HG03103 (cell line): ENCODE data around the gene TYW1.
"Not testable (repeated sequence)": the region's sequence is repeated elsewhere in the genome, so short reads cannot be mapped to it uniquely, and the experiment has no call there.

Experiments
- ATAC-seq: cut with Tn5 transposase; IDR thresholded peaks from one replicate; pipeline ENCODE4 v1.9.1; 2021; ENCODE audit warnings: low read depth; ENCODE audit not compliant: unreplicated experiment

The TYW1 gene

DNA sequence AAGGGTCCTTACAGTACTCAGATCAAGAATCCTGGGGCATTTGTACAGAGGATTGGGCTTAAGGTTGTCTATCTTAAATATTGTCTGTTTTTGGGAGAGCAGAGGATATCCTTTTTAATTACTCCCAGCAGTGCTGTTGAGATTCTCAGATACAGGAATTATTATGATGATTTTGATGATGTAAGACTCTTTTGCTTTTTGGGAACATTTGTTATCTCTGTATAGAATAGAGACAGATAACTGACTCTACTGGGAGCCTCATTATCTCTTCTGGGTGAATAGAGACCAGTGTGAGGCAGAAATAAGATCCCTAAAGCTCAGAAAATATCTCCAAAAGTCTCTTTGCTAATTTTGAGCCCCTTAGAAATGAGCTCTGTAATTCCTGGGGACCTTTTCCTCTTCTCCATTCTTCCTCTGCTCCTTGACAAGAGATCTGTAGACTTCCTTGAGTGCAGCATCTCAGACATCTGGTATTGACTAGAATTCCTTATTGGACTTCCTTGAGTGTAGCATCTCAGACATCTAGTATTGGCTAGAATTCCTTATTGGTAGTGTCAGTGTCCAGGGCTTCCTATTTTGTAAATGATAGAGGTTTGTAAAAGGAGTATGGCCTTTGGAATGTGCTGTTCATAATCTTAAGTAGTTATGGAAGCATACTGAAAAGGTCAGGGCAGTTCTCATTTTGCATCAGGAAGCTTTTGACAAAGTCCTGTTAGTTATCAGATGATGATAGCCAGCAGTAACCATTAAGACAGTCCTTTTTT lies 118.0 kb downstream of the TYW1 start:
- not testable (repeated sequence) for ATAC-seq

DNA sequence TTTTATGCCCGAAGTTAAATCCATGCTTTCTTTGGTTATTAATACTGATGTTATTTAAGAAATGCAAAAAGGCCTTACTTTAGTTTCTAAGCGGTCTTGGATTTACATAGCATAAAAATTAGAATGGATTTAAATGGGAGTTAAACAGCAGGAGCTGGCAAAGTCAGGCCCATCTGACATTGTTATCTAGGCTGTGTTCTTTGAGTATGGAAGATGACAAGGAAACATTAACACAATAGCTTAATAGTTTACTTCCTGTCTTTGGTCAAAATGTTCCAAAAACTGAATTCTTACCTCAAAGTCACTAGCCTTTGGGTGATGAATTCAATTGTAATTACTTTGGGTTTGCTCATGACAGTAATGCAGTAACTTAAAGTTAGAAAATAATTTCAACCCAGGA lies 123.9 kb downstream of the TYW1 start:
- not testable (repeated sequence) for ATAC-seq

DNA sequence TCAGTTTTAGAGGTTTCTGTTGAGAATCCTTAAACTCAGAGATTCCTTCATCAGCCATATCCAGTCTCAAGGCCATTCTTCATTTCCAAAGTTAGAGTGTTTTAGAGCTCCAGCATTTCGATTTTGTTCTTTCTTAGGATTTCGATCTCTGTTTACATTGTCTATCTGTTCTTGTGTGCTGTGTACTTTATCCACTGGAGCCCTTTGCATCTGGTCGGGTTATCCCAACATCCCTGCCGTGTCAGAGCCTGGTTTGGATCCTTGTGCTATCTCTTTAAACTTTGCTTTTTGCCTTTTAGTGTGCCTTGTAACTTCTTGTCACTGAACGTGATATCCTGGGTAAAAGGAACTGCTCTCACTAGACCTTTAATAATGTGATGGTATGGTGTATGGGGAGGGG lies 131.6 kb downstream of the TYW1 start:
- not testable (repeated sequence) for ATAC-seq

DNA sequence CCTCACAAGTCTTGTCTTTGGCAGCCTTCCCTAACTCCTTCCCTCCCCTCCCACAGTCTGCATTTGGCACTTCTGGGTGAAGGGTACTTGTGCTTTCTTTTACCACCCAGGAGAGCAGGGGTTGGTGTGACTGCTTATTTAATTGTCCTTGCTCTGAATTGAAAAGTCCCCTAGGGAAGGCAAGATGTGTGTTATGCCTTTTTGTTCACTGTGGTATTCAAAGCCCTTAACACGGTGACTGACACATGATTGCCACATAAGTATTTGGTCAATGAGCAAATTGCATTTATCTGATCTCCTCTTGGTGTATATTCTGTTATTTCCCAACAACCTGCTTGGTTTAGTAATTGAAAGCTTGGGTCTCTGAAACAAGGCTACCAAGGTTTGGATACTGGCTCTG lies 134.1 kb downstream of the TYW1 start:
- ATAC-seq, result not testable (repeated sequence)

DNA sequence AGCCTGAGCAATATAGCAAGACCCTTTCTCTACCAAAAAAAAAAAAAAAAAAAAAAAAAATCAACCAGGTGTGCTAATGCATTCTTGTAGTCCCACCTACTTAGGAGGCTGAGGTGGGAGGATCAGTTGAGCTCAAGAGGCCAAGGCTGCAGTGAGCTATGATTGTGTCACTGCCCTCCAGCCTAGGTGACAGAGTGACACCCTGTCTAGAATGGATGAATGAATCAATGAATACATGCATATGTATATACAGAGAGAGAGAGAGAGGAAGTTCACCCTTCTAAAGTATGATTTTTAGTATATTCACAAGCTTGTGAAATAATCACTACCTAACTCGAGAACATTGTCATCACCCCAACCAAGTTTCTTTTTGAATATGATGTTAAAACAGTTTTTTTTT lies 138.3 kb downstream of the TYW1 start:
- ATAC-seq, result not testable (repeated sequence)

DNA sequence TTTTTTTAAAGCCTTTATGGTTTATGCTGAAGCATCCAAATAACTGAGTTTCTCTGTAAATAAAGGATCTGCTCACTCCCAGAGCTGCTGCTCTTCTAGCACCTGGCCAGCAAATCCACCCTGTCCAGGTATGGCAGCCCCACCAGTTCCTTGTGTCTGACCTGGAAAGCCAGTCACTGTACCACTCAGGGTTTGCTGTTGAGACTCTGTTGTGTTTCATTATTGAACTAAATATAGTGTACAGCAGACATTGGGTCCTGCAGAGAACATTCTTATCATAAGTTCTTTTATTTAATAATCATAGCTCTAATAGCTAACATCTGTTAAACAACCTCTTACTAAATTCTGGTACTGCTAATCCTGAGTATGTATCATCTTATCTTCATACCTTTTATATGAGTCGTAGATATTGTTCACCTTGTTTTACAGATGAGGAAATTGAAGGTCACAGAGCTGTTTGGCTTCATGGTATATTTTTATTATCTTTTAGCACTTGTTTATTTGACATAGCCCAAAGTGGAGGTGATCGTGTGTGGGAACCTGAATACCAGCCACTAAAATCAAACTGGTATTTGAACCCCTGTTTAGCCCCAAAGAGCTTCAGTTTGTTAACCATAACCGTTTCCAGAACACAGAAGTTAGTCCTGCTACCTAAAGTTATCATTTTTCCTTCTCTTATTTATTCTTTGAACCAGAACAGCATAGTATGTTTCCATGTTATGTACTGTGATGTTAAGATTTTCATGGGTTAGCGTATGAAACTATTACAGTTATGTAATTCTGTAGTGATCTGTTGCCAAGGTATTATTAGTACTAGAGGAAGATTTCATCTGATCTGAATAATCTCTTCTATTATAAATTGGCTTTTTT lies 139.2 kb downstream of the TYW1 start:
- not testable (repeated sequence) for ATAC-seq

DNA sequence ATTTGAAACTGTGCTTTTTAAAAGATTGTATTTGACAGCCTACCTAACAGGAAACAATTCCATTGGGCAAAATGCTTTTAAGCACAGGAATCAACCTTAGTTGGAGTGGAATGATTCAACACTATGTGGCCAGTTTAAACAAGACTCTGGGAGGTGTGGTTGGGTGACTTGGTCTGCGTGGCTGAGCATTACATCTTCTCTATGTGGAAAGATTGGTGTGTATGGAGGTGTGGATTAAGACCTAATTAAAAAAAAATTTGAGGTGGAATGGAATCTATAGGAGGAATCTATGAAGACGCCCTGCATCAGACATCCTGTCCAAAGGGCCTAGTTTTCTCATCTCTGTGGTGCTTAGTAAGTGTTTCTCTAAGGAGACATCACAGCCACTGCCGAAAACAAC lies 140.9 kb downstream of the TYW1 start:
- ATAC-seq, result not testable (repeated sequence)

DNA sequence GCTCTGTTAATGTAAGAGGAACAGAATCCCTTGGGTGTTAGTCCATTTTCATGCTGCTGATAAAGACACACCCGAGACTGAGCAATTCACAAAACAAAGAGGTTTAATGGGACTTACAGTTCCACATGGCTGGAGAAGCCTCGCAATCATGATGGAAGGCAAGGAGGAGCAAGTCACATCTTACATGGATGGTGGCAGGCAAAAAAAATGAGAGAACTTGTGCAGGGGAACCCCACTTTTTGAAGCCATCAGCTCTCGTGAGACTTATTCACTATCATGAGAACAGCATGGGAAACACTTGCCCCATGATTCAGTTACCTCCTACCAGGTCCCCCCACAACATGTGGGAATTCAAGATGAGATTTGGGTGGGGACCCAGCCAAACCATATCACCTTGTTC lies 143.2 kb downstream of the TYW1 start:
- not testable (repeated sequence) for ATAC-seq

DNA sequence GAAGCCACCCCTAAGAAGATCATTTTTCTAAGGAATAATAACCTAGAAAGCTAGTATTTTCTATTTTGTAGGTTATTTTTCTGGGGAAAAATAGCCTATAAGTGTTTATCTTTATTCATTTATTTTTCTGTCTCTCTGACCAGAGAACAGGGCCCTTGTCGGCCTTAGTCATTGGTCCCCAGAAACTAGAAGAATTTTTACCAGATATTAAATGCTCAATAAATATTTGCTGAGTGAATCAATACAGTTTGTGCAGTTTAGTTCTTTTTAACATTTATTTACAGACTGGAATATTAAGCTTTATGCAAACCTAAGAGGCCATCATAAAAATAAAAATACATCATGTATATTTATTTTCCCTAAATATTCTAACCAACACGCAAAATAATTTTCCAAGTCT lies 144.4 kb downstream of the TYW1 start:
- ATAC-seq, result not testable (repeated sequence)

DNA sequence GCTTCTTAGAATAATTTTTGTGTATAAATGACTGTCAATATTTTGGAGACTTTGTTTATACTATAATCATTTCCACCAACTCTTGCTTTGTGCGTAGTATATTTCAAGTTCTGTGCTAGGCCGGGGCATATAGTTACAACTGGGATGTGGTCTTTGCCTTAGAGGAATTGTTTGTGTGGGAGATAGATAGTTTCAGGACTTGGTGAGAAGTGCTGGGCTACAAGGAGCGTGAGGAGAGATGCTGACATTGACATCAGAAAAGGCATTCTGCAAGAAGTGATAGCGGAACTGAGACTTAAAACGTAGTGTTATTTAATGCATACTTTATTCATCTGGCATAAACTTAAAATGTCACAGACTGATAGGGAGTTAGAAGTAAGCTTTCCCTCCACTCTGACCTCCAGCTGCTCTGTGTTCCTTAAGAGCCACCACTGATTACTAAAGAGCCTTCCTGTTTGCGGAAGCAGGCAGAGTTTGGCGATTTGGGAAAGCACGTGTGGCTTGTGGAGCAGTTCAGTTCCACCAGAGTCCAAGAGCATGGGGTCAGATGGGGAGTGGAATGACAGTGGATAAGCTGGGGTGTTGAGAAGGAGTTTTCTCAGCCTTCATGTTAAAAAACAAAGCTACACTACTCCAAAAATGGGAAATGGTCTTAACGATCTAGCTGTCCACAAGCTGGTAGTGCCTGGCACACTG lies 146.6 kb downstream of the TYW1 start:
- not testable (repeated sequence) for ATAC-seq

DNA sequence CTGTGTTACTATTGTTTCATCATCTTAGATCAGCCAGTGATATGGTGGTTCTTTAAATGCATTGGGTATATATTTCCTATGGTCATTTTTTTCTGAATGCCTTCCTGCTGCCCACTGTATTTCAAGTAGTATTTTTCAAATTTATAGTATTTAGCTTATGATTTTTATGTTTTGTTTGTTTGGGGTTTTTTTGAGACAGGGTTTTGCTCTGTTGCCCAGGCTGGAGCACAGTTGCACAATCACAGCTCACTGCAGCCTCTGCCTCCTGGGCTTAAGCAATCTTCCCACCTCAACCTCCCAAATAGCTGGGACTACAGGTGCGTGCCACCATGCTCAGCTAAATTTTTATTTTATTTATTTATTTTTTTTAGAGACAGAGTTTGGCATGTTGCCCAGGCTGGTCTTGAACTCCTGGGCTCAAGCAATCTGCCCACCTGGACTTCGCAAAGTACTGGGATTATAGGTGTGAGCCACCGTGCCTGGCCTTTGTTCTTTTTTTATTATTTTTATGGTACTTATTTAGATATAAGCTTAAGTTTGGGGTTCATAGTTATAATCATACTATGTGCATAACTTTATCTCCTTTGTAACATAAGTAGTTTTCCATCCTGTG lies 149.1 kb downstream of the TYW1 start:
- ATAC-seq, result not testable (repeated sequence)

DNA sequence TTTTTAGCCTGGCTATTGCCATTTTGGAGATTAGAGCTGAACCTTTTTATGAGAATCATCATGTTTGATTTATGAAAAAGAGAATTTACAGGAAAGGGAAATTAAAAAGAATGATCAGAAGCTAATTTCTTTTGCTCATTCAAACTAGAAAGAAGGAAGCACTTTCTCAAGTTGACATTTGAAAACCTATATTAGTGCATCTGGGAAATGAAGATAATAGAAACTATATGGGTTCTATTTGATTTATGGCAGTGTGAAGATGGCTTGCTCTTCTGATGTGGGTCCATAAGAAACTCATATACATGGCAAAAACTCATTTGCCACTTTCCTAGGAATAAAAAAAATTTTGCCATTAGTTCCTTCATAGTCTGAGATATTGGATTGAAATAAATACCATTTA lies 152.5 kb downstream of the TYW1 start:
- not testable (repeated sequence) for ATAC-seq

DNA sequence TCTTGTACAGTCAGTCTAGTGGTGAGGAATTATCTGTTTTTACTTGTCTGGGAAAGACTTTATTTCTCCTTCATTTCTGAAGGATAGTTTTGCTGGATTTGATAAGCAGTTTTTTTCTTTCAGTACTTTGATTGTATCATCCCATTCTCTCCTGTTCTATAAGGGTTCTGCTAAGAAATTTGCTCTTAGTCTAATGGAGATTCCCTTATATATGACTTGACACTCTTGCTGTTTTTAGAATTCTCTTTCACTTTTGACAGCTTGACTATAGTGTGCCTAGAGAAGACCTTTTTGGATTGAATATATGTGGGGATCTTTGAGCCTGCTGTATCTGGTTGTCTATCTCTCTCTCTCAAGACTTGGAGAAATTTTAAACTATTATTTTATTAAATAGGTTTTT lies 157.7 kb downstream of the TYW1 start:
- not testable (repeated sequence) for ATAC-seq

DNA sequence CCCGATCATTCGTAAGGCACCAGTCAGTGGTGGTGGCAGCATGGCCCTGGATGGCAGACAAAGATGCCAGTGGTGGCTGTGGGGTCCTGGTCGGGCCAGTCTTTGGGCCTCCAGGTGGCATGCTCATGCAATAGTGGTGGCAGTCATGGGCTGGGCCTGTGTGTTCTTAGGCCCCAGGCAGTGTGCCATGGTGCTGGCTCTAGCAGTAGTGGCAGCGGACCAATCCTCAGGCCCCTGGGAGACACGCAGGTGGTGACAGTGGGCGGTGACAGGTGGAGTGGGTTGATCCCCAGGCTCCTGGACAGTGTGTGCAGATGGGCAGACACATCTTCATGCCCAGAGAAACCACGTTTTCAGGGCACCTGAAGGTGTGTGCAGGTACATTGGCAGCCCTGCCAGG lies 159.4 kb downstream of the TYW1 start:
- not testable (repeated sequence) for ATAC-seq

DNA sequence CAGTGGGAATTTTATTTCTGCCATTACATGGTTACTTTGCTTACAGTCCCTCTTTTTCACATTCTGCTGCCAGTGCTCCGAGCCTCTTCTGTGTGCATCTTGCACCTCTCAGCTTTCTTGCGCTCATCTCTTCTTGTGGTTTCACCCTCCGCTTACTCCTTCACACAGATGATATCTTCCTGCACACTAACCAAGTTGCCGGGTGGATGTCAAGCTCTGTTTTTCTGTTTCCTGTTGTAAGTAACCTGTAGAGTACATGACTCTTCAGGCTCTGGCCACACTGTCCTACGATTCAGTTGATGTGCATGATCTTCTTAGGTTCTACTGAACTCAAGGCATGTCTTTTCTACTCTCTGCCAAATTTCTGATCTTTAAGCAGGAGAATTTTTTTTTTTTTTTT lies 166.7 kb downstream of the TYW1 start:
- peak; percentile 52 for ATAC-seq

DNA sequence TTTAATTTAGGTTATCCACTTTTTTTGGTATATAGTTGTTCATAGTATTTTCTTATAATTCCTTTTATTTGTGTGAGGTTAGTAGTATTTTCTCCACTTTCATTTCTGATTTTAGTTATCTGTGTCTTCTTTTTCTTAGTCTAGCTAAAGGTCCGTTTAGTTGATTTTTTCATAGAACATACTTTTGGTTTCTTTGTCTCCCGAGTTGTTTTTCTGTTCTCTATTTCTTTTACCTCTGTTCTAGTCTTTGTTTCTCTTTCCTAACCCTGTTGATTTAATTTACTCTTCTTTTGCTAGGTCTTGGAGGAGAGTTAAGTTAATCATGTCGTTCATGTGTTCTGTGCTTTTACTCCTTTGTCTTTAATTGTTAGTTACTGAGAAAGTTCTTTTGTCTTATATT lies 174.5 kb downstream of the TYW1 start:
- ATAC-seq, result peak; percentile 70

DNA sequence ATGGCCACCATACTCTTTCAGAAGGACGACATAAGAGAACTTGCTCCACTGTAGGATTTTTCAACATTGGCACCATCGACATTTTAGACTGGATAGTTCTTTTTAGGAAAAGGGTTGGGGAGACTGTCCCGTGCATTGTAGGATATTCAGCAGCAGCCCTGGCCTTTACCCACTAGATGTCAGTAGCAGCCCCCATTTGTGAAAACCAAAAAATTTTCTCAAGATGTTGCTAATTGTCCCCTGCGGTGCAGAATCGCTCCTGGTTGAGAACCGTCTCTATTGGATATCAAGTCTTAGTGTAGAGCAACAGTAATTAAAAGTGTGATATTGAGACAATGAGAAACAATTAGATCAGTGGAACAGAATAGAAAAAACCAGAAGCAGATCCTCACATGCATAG lies 180.1 kb downstream of the TYW1 start:
- not testable (repeated sequence) for ATAC-seq

DNA sequence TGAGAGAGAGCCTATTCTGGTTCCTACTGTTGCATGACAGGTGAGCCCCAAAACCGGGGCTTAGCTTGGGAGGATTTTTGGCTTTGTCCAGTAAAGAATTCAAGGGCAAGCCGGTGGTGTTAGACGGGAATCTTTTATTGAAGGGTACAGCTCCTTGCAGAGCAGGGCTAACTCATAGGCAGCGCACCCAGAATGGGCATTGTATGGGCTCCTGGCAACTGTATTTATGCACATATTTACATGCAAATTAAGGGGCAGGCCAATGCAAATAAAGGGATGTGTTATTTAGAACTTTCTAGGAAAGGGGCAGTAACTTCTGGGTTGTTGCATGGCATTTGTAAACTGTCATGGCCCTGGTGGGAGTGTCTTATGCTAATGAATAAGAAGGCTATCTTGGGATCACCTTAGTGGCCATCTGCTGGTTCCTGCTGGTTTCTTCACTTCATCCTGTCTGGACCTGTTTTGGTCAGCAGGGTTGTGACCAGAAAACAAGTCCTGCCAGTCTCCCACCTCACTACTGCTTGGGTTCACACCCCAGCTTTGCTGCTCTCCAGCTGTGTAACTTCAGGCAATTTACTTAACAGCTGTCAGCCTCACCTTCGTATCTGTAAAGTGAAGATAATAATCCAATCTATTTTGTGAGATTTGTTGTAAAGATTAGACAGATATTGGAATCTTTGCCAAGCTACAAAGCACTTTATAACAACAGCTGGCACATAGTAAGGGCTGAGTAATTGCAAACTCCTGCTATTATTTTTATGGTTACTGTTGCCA lies 182.5 kb downstream of the TYW1 start:
- ATAC-seq, result not testable (repeated sequence)

DNA sequence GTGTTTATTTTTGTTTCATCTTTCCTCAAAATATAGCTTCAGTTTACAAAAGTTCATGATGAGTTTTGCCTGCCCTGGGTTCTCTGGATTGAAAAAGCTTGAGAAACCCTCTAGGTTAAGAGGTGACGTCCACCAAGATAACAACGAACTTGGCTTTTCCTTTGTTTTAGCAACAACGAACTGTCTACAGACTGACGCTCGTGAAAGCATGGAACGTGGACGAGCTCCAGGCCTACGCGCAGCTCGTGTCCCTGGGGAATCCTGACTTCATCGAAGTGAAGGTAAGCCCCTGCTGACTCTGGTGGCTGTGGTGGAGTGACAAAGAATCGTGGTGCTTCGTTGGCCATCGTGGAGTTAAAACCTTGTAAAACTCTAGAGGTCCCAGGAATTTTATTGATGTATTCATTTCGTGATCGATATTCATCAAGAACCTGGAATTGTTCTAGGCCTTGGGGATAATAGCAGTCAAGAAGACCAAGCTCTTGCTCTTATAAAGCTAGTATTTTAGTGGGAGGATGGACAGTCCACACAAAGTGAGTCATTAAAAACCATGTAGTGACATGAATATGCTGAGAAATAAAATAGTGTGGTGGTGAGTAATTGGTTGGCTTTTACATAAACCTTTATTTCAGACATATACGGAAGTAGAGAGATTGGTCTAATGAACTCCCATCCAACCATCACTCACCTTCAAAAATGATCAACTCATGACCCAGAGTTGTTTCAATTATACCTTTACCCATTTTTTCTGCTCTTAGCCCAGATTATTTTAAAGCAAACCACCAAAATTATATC lies 186.5 kb downstream of the TYW1 start:
- not testable (repeated sequence) for ATAC-seq
